Activated CD8-positive, alpha-beta T cell treated with anti-CD3 and anti-CD28 coated beads for 36 hours (primary cell): ENCODE measurements around the gene JOSD1. TPM values are rescaled to one million over a fixed set of nuclear protein-coding genes. Genes with fewer than 3 reads are reported as not detected.

Experiments used
- ATAC-seq: fragments of 200-7000 bp; cut with Tn5 transposase; one replicate; pipeline ENCODE4 v1.10.0; 2021; ENCODE audit warnings: mild to moderate bottlenecking, moderate library complexity
- CTCF ChIA-PET: fragments of 350-600 bp; sonication (Branson Sonifier 250); formaldehyde crosslinking; loops from one replicate; lab custom pipeline; 2021; ENCODE audit warnings: antibody characterized with exemption; lab: Charles Lee
- POLR2A ChIA-PET: fragments of 350-600 bp; sonication (Branson Sonifier 250); formaldehyde crosslinking; loops from one replicate; lab custom pipeline; 2021; ENCODE audit warnings: antibody characterized with exemption; lab: Charles Lee
- DNase-seq: peaks from one replicate; pipeline ENCODE4 v3.0.0-alpha.2; 2020
- H3K27ac Mint-ChIP-seq: one replicate; pipeline ENCODE4 v1.8.0; 2021; ENCODE audit warnings: mild to moderate bottlenecking, mixed read lengths
- H3K27me3 Mint-ChIP-seq: one replicate; pipeline ENCODE4 v1.8.0; 2021; ENCODE audit warnings: mixed read lengths
- H3K36me3 Mint-ChIP-seq: one replicate; pipeline ENCODE4 v1.8.0; 2021; ENCODE audit warnings: low read depth, mixed read lengths
- H3K4me1 Mint-ChIP-seq: one replicate; pipeline ENCODE4 v1.8.0; 2021; ENCODE audit warnings: low read depth, mixed read lengths
- H3K4me3 Mint-ChIP-seq: one replicate; pipeline ENCODE4 v1.8.0; 2021; ENCODE audit warnings: mild to moderate bottlenecking, moderate library complexity, mixed read lengths
- H3K9me3 Mint-ChIP-seq: one replicate; pipeline ENCODE4 v1.8.0; 2021; ENCODE audit warnings: mixed read lengths
- intact Hi-C: fragments of 100-400 bp; cut with micrococcal nuclease; formaldehyde crosslinking; loops from one replicate; pipeline ENCODE4 v1.10.0; 2022
- total RNA-seq, 2 experiments: library from RNA; stranded (reverse); gene quantifications; one replicate each; pipeline ENCODE4 v1.2.3, GENCODE V29; 2021
- TF ChIP-seq, protein P1 (sequence below): fragments of 200-600 bp; IDR thresholded peaks from one replicate; pipeline ENCODE4 v1.8.0; 2022; ENCODE audit warnings: antibody characterized with exemption, mild to moderate bottlenecking

The JOSD1 gene
- total RNA-seq, 2 experiments from 2014 or later, result 84.7 to 88.1 TPM

DNA sequence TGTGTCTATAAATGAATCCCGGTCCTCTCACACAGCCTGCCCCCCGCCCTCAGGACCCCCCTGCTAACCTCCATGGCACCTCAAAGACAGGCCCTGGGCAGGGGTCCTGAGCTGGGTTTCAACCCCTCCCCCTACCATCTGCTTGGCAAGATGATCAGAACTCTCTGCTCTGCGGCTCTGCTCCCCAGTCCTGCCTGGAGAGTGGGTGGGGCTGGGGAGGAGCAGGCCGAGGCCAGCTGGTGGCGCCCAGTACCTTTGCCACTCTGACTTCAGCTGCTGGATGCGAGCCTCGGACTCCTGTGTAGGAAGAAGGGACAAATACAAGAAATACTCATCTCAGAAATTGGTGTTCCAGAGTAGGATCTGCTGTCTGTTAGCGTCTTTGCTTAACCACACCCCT is 40.0 kb upstream of the JOSD1 start:
- H3K9me3 Mint-ChIP-seq, result no peaks in the 10 kb centered on the region
- no peak for ATAC-seq

DNA sequence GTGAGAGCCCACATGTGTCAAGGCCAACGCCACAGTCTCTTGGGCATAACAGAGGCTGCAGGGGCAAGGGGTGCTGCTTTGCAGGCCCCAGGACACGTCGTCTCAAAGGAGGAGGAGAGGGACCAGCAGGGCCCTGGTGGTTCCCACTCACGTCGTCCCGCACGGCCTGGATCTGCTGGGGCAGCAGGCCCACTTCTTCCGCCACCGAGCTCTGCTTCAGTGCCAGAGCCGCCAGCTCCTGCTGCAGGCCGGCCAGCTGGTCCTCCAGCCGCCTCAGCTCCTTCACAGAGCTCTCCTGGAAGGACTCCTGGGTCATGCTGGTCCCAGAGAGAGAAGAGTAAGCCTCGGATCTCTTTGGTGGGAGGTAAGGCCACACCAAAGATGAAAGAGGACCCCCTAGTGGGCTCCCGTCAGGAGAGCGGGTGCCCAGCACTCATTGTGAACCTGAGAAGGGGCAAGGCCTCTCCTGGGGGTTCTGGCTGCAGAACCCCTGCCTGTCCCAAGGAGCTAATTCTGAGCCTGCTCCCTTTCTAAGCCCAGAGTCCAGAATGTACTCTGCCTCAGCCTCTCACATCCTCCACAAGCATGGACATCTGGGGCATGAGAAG is 39.5 kb upstream of the JOSD1 start:
- intact Hi-C loops, result no loop called here
- DNase-seq (no peak), ATAC-seq (no peak)
- Mint-ChIP-seq H3K9me3 (no peaks in the 10 kb centered on the region), H3K36me3 (peaks cover 69% of the 10 kb centered on the region), H3K4me3 (no peak overlapping the region), H3K27ac (peak overlapping the region; percentile 59), H3K27me3 (no peaks in the 10 kb centered on the region), H3K4me1 (peaks cover 40% of the 10 kb centered on the region)
- ChIA-PET POLR2A (interaction anchor here (40.0 to 41.0 kb wide), 2 partner anchors 2 to 16 kb away, joined by 905 read pairs; partner anchors contain the start of genes GTPBP1 and SUN2), CTCF (interaction anchor here (0.9 to 1.4 kb wide), 3 partner anchors 12 to 16 kb away, joined by 3 to 4 read pairs (median 3); no protein-coding TSS in a partner anchor)
- TF ChIP-seq, protein P1, sequence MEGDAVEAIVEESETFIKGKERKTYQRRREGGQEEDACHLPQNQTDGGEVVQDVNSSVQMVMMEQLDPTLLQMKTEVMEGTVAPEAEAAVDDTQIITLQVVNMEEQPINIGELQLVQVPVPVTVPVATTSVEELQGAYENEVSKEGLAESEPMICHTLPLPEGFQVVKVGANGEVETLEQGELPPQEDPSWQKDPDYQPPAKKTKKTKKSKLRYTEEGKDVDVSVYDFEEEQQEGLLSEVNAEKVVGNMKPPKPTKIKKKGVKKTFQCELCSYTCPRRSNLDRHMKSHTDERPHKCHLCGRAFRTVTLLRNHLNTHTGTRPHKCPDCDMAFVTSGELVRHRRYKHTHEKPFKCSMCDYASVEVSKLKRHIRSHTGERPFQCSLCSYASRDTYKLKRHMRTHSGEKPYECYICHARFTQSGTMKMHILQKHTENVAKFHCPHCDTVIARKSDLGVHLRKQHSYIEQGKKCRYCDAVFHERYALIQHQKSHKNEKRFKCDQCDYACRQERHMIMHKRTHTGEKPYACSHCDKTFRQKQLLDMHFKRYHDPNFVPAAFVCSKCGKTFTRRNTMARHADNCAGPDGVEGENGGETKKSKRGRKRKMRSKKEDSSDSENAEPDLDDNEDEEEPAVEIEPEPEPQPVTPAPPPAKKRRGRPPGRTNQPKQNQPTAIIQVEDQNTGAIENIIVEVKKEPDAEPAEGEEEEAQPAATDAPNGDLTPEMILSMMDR, result no peak

More for the DNA sequence above, 40.0 kb upstream of the JOSD1 start:
- H3K27me3 Mint-ChIP-seq, result no peaks in the 10 kb centered on the region
- intact Hi-C loops, result no loop called here
- H3K36me3 Mint-ChIP-seq, result peaks cover 71% of the 10 kb centered on the region
- TF ChIP-seq, protein P1, result no peak
- POLR2A ChIA-PET, result interaction anchor here (40.0 to 41.0 kb wide), 2 partner anchors 1 to 17 kb away, joined by 905 read pairs; partner anchors contain the start of genes GTPBP1 and SUN2
- CTCF ChIA-PET, result interaction anchor here (0.9 to 1.4 kb wide), 3 partner anchors 12 to 16 kb away, joined by 3 to 4 read pairs (median 3); no protein-coding TSS in a partner anchor
- no peak for DNase-seq
- H3K4me3 Mint-ChIP-seq, result no peak overlapping the region
- peak overlapping the region; percentile 63 for H3K27ac Mint-ChIP-seq
- H3K4me1 Mint-ChIP-seq, result peaks cover 35% of the 10 kb centered on the region

DNA sequence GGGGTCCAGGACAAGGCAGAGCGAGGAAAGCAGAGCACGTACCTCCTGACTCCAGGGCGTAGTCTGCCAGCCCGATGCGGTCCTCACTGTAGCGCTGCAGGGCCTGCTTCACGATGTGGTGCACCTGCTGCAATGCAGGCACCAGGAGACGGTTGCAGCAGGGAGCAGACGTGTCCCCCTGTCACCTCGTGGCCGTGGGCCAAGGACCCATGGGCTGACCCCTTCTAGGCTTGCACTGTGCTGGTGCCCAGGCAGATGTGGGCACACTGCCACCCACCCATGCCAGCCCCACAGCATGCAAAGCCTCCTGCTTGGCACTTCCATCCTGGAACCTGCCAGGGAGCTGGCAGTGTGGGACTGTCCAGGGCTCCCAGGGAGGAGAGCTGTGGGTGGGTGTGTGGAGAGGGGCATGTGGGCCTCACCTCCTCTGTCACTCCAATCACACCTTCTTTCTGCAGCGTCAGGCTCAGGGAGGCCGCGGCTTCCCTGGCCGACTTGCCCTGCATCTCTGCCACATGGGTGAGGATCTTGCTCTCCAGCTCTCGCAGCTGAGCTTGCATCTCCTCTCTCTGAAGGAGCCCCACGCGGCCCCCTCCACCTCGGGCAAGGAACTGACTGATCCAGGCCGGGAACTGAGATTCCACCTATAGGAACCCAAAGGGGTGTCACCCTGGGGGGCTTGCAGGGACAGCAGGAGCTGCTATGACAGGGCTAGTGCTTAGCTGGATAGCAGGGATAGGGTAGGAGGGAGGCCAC is 38.7 kb upstream of the JOSD1 start:
- CTCF ChIA-PET, result interaction anchor here (1.4 kb wide), 1 partner anchor 13 kb away, joined by 4 read pairs; no protein-coding TSS in a partner anchor
- Mint-ChIP-seq H3K27me3 (no peaks in the 10 kb centered on the region), H3K36me3 (peaks cover 65% of the 10 kb centered on the region), H3K4me3 (no peak overlapping the region), H3K27ac (peak overlapping the region; percentile 59), H3K4me1 (peaks cover 39% of the 10 kb centered on the region), H3K9me3 (no peaks in the 10 kb centered on the region)
- intact Hi-C loops, result no loop called here
- no peak for ATAC-seq
- TF ChIP-seq, protein P1, result no peak
- no peak for DNase-seq
- POLR2A ChIA-PET, result interaction anchor here (40.0 to 41.0 kb wide), 2 partner anchors 2 to 16 kb away, joined by 905 read pairs; partner anchors contain the start of genes GTPBP1 and SUN2

DNA sequence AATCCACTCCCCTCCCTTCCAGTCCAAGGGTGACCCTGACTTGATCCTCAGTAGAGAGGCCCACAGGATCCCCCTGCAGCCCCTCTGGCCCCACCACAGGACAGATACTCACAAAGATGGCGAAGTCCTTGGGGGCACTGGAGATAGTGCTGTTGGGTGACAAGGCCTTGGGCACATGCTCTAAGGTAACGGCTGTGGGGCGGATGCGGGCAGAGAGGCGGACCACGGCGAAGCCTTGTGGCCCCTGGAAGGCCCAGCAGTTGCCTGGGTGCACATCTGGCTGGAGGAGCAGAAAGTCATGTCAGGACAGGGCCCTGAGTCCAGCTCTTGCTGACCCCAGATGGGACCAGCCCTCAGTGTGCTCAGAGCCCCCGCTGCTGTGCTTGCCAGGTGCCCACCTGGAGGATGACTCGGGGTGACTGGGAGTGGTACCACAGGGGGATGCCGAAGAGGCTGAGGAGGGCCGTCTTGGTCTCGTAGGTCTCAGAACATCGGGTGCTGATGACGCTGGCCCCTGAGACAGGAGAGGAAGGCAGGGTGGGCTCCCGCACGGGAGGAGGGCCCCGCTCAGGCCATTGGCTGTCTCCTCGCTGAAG is 37.8 kb upstream of the JOSD1 start:
- TF ChIP-seq, protein P1, result no peak
- Mint-ChIP-seq H3K4me3 (no peak overlapping the region), H3K27me3 (no peaks in the 10 kb centered on the region), H3K9me3 (no peaks in the 10 kb centered on the region), H3K27ac (peak overlapping the region; percentile 85), H3K36me3 (peaks cover 65% of the 10 kb centered on the region), H3K4me1 (peaks cover 41% of the 10 kb centered on the region)
- DNase-seq, result no peak
- ChIA-PET CTCF (interaction anchor here (1.5 kb wide), 1 partner anchor 9 kb away, joined by 3 read pairs; no protein-coding TSS in a partner anchor), POLR2A (interaction anchor here (40.0 to 41.0 kb wide), 2 partner anchors 3 to 15 kb away, joined by 905 read pairs; partner anchors contain the start of genes GTPBP1 and SUN2)
- intact Hi-C loops, result no loop called here
- ATAC-seq, result no peak
